H9 (cell line): ENCODE data around the gene CDC6. TPM values are rescaled to one million over a fixed set of nuclear protein-coding genes. Genes with fewer than 3 reads are reported as not detected.

Source experiments
- DNase-seq: peaks from one replicate; pipeline ENCODE4 v3.0.0-alpha.2; 2017
- H2AFZ ChIP-seq: one replicate; pipeline ENCODE4 v1.6.1; 2013; ENCODE audit warnings: mild to moderate bottlenecking, low read length, control low read depth, moderate library complexity
- H2AK5ac ChIP-seq: 2 replicates; pipeline ENCODE4 v1.6.1; 2013; ENCODE audit warnings: low read length, control low read depth, mixed read lengths; ENCODE audit not compliant: insufficient read length
- H2BK120ac ChIP-seq: one replicate; pipeline ENCODE4 v1.6.1; 2013; ENCODE audit warnings: low read depth, mild to moderate bottlenecking, low read length, control low read depth, inconsistent platforms; ENCODE audit not compliant: poor library complexity, severe bottlenecking
- H2BK12ac ChIP-seq: 2 replicates; pipeline ENCODE4 v1.6.1; 2013; ENCODE audit warnings: low read length, control low read depth, mixed read lengths, low read depth; ENCODE audit not compliant: insufficient read length
- H2BK15ac ChIP-seq: 2 replicates; pipeline ENCODE4 v1.6.1; 2013; ENCODE audit warnings: low read depth, low read length, control low read depth
- H2BK20ac ChIP-seq: one replicate; pipeline ENCODE4 v1.6.1; 2013; ENCODE audit warnings: low read depth, mild to moderate bottlenecking, low read length, control low read depth, inconsistent platforms; ENCODE audit not compliant: poor library complexity, severe bottlenecking
- H2BK5ac ChIP-seq: 2 replicates; pipeline ENCODE4 v1.6.1; 2013; ENCODE audit warnings: low read length, control low read depth, mixed read lengths; ENCODE audit not compliant: insufficient read length
- H3K14ac ChIP-seq: 2 replicates; pipeline ENCODE4 v1.6.1; 2013; ENCODE audit warnings: low read length, control low read depth; ENCODE audit not compliant: insufficient read depth
- H3K18ac ChIP-seq: 2 replicates; pipeline ENCODE4 v1.6.1; 2013; ENCODE audit warnings: low read depth, mild to moderate bottlenecking, mixed read lengths, low read length, control low read depth; ENCODE audit not compliant: insufficient read length
- H3K23ac ChIP-seq: 2 replicates; pipeline ENCODE4 v1.6.1; 2013; ENCODE audit warnings: low read length, control low read depth, mixed read lengths, low read depth; ENCODE audit not compliant: insufficient read length
- H3K23me2 ChIP-seq: 2 replicates; pipeline ENCODE4 v1.6.1; 2013; ENCODE audit warnings: low read depth, mild to moderate bottlenecking, mixed read lengths, low read length, control low read depth; ENCODE audit not compliant: insufficient read length, poor library complexity, severe bottlenecking
- H3K27ac ChIP-seq: 2 replicates; pipeline ENCODE4 v1.5.1; 2013; ENCODE audit warnings: low read length, control low read depth, mixed read lengths, low read depth; ENCODE audit not compliant: insufficient read length
- H3K27me3 ChIP-seq: 2 replicates; pipeline ENCODE4 v1.6.1; 2013; ENCODE audit warnings: low read length, control low read depth, inconsistent platforms; ENCODE audit not compliant: insufficient read depth
- H3K4ac ChIP-seq: 2 replicates; pipeline ENCODE4 v1.6.1; 2013; ENCODE audit warnings: low read depth, mild to moderate bottlenecking, control low read depth, inconsistent platforms, low read length, moderate library complexity
- H3K4me1 ChIP-seq: 2 replicates; pipeline ENCODE4 v1.6.1; 2013; ENCODE audit warnings: low read length, control low read depth, inconsistent platforms; ENCODE audit not compliant: insufficient read depth
- H3K4me2 ChIP-seq: 2 replicates; pipeline ENCODE4 v1.6.1; 2013; ENCODE audit warnings: low read length, control low read depth, mixed read lengths; ENCODE audit not compliant: insufficient read length, insufficient read depth
- H3K56ac ChIP-seq: 2 replicates; pipeline ENCODE4 v1.6.1; 2013; ENCODE audit warnings: low read depth, mild to moderate bottlenecking, mixed read lengths, low read length, control low read depth; ENCODE audit not compliant: insufficient read length
- H3K79me1 ChIP-seq: 2 replicates; pipeline ENCODE4 v1.6.1; 2013; ENCODE audit warnings: low read depth, mild to moderate bottlenecking, moderate library complexity, low read length, control low read depth, inconsistent platforms; ENCODE audit not compliant: insufficient read depth, poor library complexity, severe bottlenecking
- H3K79me2 ChIP-seq: 2 replicates; pipeline ENCODE4 v1.6.1; 2013; ENCODE audit warnings: low read length, control low read depth, inconsistent platforms; ENCODE audit not compliant: insufficient read depth
- H3K9ac ChIP-seq: 2 replicates; pipeline ENCODE4 v1.6.1; 2013; ENCODE audit warnings: low read length, control low read depth, mixed read lengths; ENCODE audit not compliant: insufficient read length; ENCODE audit errors: extremely low read depth
- H3K9me3 ChIP-seq: one replicate; pipeline ENCODE4 v1.6.1; 2013; ENCODE audit warnings: low read depth, low read length, inconsistent platforms; ENCODE audit not compliant: control insufficient read depth
- H3T11ph ChIP-seq: one replicate; pipeline ENCODE4 v1.6.1; 2013; ENCODE audit warnings: mild to moderate bottlenecking, low read length, control low read depth, inconsistent platforms
- H4K20me1 ChIP-seq: one replicate; pipeline ENCODE4 v1.6.1; 2013; ENCODE audit not compliant: control insufficient read depth, insufficient read length, insufficient read depth
- H4K5ac ChIP-seq: 2 replicates; pipeline ENCODE4 v1.6.1; 2013; ENCODE audit warnings: low read depth, mild to moderate bottlenecking, mixed read lengths, low read length, control low read depth; ENCODE audit not compliant: insufficient read length
- H4K8ac ChIP-seq: replicated peaks from 2 replicates; pipeline ENCODE4 v1.6.1; 2013; ENCODE audit warnings: low read length, control low read depth, mixed read lengths, low read depth; ENCODE audit not compliant: insufficient read length
- H4K91ac ChIP-seq: 2 replicates; pipeline ENCODE4 v1.6.1; 2013; ENCODE audit warnings: low read depth, mild to moderate bottlenecking, moderate library complexity, mixed read lengths, low read length, control low read depth; ENCODE audit not compliant: insufficient read length
- H3K27ac Mint-ChIP-seq, 3 experiments: 2 replicates in 2 of 3; 3 replicates in 1 of 3; pipeline ENCODE4 v1.8.0; 2020 to 2021; ENCODE audit warnings: mixed read lengths in 3 of 3, mild to moderate bottlenecking in 1 of 3, moderate library complexity in 1 of 3
- H3K27me3 Mint-ChIP-seq: 2 replicates; pipeline ENCODE4 v1.8.0; 2021; ENCODE audit warnings: low read depth, mild to moderate bottlenecking, moderate library complexity, mixed read lengths
- H3K36me3 Mint-ChIP-seq, 3 experiments: 2 replicates in 2 of 3; 3 replicates in 1 of 3; pipeline ENCODE4 v1.8.0; 2020 to 2021; ENCODE audit warnings: low read depth in 3 of 3, mixed read lengths in 3 of 3; ENCODE audit not compliant: insufficient read depth in 1 of 3
- H3K4me1 Mint-ChIP-seq, 2 experiments: 2 replicates each; pipeline ENCODE4 v1.8.0; 2020; ENCODE audit warnings: mixed read lengths in 2 of 2
- H3K4me3 Mint-ChIP-seq, 2 experiments: 2 replicates in 1 of 2; 3 replicates in 1 of 2; pipeline ENCODE4 v1.8.0; 2020 to 2021; ENCODE audit warnings: mild to moderate bottlenecking in 2 of 2, mixed read lengths in 2 of 2, moderate library complexity in 1 of 2
- H3K9me3 Mint-ChIP-seq, 2 experiments: 2 replicates in 1 of 2; 3 replicates in 1 of 2; pipeline ENCODE4 v1.8.0; 2020; ENCODE audit warnings: mild to moderate bottlenecking in 2 of 2, mixed read lengths in 2 of 2, moderate library complexity in 1 of 2
- CTCF ChIP-seq: fragments of 200-600 bp; sonication (generic); conservative IDR thresholded peaks from 3 replicates; pipeline ENCODE4 v1.8.0; 2021; ENCODE audit warnings: antibody characterized with exemption, mild to moderate bottlenecking
- WGBS: extraction: QIAGEN DNeasy Blood & Tissue Kit; methylation state at CpG from one replicate; pipeline ENCODE4 v1.1.7; 2013; ENCODE audit warnings: missing lambda C conversion rate, low lambda C conversion rate, mixed read lengths; ENCODE audit not compliant: insufficient read length; ENCODE audit errors: extremely low coverage; 5-methylcytosine and 5-hydroxymethylcytosine counted together
- total RNA-seq: library from RNA; stranded (reverse); gene quantifications from 2 replicates; pipeline ENCODE4 v1.2.1, GENCODE V29; 2021

The CDC6 gene
- total RNA-seq, 1 experiment from 2014 or later: 131 TPM

- no peak for DNase-seq
- H3K23ac ChIP-seq: no peak overlapping the region
- WGBS: no CpG with 5 or more reads among the region's 17 CpGs
- H4K91ac ChIP-seq: no peak overlapping the region
- H3K4me1 Mint-ChIP-seq: peaks cover 68 to 72% of the 10 kb centered on the region in 2 experiments
- no peak overlapping the region for H3K4me2 ChIP-seq
- H2BK120ac ChIP-seq: no peak overlapping the region
- H3K36me3 Mint-ChIP-seq: peaks cover 20 to 33% (median 31%) of the 10 kb centered on the region in 3 experiments
- no peak overlapping the region for H2AK5ac ChIP-seq
- no peak overlapping the region for H4K8ac ChIP-seq
- no peak for TF ChIP-seq CTCF
- H2BK12ac ChIP-seq: no peak overlapping the region
- no peaks in the 10 kb centered on the region for H3K79me1 ChIP-seq
- H3K56ac ChIP-seq: no peak overlapping the region
- H3K4me3 Mint-ChIP-seq: peak overlapping the region in 1 of 2 experiments; percentile 62; a peak in 2 of 5 replicates
- no peak overlapping the region for H3K9ac ChIP-seq
- no peaks in the 10 kb centered on the region for H3K9me3 Mint-ChIP-seq
- H3K4me1 ChIP-seq: peaks cover 9% of the 10 kb centered on the region; the same call in 1 of the 2 replicates
- H3K27me3 Mint-ChIP-seq: peaks cover 62% of the 10 kb centered on the region
- no peak overlapping the region for H2AFZ ChIP-seq
- H2BK15ac ChIP-seq: no peak overlapping the region
- no peak overlapping the region for H3K4ac ChIP-seq
- H2BK20ac ChIP-seq: no peak overlapping the region
- peak overlapping the region; percentile 43 for H3K18ac ChIP-seq
- no peaks in the 10 kb centered on the region for H3K79me2 ChIP-seq
- no peak overlapping the region for H4K5ac ChIP-seq
- peaks cover 1% of the 10 kb centered on the region for H3K23me2 ChIP-seq
- H4K20me1 ChIP-seq: no peaks in the 10 kb centered on the region
- no peaks in the 10 kb centered on the region; the same call in 1 of the 2 replicates for H3K27me3 ChIP-seq
- H3K27ac ChIP-seq: no peak overlapping the region
- no peaks in the 10 kb centered on the region for H3K9me3 ChIP-seq
- no peak overlapping the region; a peak in 1 of 7 replicates for H3K27ac Mint-ChIP-seq
- no peak overlapping the region for H3T11ph ChIP-seq
- peak overlapping the region; percentile 51; the same call in 1 of the 2 replicates for H3K14ac ChIP-seq
- H2BK5ac ChIP-seq: no peak overlapping the region
These were observed 63.1 kb downstream of the CDC6 start for GRCh38 chr17:40350689-40351358.
